GM20431 (cell line): ENCODE measurements around the gene SMG1.
"Not testable (repeated sequence)": the region's sequence is repeated elsewhere in the genome, so short reads cannot be mapped to it uniquely, and the experiment has no call there.

Source experiments
- in situ Hi-C: fragments of 300-500 bp; cut with MseI, MboI; formaldehyde crosslinking; loops from one replicate; pipeline ENCODE4 v1.15.0; 2020; ENCODE audit warnings: low sequenced_read_pairs; ENCODE audit not compliant: unreplicated experiment

The SMG1 gene

DNA sequence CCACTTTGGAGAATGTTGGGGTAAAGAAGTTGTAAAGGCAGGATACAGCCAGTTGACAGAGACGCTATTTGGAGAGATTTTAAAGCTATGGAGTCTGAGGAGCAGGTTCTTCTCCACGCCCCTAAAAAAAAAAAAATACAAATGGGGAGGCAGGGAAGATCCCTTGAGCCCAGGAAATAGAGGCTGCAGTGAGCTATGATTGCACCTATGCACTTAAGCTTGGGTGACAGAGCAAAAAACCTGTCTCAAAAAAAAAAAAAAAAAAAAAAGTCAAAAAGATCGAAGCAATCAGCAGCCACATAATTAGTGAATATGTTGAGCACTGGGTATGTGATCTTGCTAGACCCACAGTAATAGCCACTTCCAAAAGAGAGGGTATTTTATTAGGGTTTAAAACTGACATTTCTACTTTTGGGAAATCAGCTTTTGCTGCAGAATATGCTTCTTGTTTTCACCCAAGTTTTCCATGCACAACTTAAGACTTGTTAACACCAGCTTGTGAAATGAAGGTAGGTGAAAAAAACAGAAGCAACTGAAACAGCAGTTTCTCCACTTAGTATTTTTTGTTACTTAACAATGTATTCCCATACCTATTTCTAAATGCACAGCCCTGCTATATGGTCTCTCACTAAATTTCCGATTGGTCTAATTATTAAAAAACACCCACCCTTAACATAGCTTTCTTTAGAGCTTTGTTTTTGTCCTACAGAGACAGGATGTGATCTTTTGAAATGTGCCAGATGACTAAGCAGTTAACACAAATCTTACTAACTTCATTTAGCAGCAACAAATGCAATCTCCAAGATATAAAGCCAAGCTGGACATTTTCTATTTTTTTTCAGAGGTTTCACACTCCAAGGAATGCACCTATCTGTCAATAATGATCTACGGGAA lies 122.4 kb downstream of the SMG1 start:
- in situ Hi-C loops: no loop called here

DNA sequence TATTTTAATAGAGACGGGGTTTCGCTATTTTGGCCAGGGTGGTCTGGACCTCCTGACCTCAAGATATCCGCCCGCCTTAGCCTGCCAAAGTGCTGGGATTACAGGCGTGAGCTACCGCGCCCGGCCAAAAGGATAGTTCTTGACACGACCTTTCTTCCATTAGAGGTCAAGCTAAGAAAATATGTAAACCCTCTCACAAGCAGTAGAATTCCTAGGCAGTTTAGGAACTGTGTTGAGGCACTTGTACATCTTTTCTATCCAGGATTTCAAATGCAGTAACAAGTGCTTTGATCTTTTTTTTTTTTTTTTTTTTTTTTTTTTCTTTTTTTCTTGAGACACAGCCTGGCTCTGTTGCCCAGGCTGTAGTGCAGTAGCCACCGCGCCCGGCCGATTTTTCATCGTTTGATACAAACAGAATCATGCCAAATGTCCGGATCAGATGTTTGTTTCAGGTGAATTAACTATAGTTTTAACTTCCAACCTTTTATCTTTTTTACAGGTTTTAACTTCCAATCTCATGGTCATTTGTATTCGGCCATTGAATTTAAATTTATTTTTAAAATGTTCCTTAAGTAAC lies 123.4 kb downstream of the SMG1 start:
- in situ Hi-C loops: no loop called here

GRCh38 chr16:18801145-18801972 lies 124.8 kb downstream of the SMG1 start, which contains the start of gene ARL6IP1:
ARL6IP1 (minus strand) TSS chr16:18801549; CDS start chr16:18801466, 83 bp downstream.
- in situ Hi-C loops: no loop called here

DNA sequence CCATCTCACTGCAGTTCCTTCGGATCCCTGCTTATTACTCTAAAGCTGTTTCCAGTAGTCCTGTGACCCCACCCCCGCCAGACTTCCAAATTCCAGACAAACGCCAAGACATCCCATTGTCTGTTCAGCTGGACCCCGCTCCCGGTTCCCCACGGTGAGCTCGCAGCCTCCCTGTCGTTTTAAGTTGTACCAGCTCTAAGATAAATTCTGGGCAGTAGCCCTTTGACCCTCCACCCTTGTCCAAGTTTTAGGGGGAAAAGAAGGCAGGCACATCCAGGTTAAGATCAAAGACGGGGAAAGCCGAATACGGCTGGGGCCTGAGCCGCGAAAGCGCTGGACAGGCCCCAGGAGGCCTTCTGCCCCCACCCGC lies 125.4 kb downstream of the SMG1 start:
- in situ Hi-C loops: no loop called here

DNA sequence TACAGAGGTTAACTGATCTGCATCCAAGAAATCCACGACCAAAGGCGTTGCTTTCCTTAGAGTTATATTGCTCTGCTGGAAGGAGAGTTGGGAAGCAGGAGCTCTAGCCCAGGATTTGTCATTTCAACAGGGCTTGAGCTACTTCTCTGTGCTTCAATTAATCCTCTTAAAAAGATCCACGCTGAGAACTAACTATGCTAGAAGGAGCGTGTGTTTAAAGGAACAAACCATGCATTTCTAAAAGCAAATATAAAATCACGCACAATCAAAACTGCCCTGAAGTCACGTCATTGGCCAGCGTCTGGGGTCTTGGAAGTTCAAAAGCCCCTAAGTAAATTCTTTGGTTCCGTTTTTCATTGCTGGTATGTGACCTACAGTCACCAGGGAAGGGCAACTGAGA lies 125.9 kb downstream of the SMG1 start:
- in situ Hi-C loops: no loop called here

DNA sequence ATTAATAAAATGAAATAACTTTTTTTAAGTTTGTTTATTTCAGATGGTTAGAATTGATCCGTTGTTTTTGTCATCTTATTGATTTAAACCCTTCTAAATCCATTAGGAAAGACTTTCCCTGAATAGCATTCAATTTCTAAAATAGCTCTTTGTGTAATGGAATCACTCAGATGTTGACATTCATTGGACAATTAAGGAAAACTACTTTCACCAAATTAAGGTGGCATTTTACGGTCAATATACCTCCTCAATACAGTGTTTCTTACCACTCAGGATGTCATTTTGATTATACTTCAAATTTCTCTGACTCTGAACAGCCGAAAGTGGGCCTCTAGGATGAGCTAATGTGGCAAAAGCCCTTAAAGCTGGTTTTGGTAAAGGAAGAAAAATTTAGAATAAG lies 126.7 kb downstream of the SMG1 start:
- in situ Hi-C loops: no loop called here

DNA sequence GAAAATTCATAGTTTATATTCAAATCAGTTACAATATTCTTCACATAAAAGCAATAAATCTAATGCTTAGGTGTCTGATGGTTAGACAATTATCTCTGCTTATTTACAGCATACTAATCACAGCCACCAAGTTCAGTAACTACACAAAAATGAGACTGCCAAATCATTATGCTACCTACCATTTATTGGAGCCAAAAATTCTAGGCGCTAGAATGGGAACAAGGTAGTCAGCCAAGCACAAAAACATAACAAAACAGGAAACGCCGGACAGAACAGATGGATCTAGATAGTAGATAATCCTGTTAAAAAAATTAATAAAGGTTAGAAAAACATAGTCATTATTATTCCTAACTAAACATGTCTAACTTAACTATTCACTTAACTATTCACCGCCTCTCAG lies 128.5 kb downstream of the SMG1 start:
- in situ Hi-C loops: no loop called here

DNA sequence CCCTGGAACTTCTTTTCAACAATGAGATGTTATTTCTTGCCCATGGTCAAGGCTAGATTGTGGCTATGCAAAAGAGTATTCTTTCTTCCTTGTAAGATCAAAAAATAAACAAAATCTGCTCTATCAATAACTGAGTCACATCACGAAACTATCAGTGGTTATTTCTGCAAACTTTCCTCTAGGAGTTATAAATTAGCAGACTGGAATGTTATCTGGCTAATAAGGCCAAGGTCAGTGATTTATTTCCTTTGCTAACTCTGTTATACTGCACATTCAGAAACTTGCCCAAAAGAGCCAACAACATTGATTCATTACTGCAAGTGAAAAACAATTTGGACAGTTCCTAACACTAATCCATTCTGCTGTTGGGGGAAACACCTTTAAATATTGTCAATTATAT lies 129.8 kb downstream of the SMG1 start:
- in situ Hi-C loops: no loop called here

DNA sequence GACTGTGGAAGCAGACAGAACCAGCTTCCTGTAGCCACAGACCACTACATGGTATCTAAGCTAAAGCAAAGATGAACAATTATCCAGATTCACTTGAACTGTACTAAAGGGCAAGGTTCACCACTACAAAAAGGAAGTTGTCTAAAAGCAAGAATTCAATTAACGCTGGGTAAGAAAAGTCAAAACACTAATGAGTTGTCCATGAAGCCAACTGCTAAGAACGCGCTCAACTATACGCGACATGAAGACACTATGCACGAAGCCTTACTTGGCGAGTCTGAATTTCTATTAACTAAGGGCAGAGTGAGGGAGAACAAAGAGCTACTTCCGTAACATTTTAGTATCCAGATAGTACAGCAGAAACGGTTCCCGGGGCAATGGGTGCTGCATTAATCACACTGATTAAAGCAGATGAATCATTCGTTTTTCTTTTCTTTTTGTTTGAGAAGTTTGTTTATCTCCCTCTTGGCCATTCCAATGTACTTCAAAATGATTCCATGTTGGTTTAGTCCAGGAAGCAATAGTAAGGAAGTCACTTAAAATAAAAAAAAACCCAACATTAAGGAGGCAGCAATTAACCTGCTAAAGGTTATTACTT lies 133.3 kb downstream of the SMG1 start:
- in situ Hi-C loops: no loop called here

DNA sequence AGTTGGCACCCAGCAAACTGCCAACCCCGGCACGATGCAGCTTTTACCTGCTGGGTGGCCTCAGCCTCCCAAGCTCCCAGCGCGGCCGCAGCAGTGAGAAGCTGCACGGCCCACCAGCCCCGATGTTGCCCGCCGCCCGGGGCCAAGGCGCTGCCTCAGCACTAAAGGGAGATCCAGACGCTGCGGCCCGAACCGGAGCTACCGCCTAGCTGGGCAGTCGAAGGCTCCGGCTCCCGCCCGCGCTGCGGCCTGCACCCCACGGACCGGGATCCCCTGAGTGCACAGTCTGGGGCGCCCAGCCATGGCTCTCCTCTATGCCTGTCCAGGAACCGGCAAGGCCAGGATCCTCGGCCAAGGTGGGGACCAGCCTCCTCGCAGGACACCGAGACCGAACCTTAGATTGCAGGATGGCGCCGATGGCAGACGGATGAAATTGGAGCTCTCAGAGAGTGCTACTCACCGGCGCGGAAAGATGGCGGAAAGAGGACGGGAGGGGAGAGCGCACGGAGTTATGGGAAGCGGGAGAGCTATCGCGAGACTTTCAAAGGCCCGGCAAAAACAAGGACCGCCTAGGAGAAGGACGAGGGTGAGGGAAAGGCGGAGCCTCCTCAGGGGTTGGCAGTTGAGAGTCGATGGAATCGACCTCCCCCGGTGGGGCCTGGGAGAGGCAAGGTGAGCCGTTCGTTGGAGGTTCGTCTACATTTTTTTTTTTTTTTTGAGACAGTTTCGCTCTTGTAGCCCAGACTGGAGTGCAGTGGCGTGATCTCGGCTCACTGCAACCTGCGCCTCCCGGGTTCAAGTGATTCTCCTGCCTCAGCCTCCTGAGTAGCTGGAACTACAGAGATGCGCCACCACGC lies 136.1 kb downstream of the SMG1 start, which contains the start of gene RPS15A:
Gene RPS15A (minus strand): TSS at position 485 of the 857 bp plus-strand sequence. CDS start 1,221 bp downstream, outside the sequence.
- in situ Hi-C loops: no loop called here

GRCh38 chr16:18789515-18789849 lies 136.7 kb downstream of the SMG1 start:
- in situ Hi-C loops: no loop called here

DNA sequence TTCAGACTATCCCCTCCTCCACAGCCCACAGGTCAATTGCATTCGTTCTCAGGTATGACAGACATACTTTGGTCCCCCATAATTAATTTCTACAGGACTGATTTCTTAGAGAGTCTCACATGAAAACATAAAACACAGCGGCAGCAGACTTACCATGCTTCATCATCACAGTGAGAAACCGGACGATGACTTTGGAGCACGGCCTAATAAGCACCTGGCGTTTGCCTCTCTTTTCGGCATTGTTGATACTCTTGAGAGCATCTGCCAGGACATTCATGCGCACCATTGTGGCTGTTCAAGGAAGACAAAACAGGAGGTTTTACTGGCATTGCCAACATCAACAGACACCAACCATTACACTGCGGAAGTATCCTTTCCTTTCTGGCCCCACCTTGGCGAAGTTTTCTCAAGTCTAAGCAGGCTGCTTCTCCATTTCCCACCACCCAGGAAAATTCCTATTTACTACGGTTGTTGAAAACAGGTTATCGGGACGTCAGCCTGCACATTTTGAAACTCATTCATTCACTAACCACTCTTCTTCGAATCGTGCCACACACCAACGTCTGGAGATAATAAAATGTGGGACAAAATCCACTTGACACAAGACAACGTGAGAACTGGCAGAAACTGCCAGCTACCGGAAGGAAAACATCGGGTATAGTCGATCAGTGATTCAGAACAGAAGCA lies 137.2 kb downstream of the SMG1 start:
- in situ Hi-C loops: no loop called here

- in situ Hi-C loops: no loop called here
These were observed 141.1 kb downstream of the SMG1 start for GRCh38 chr16:18784917-18785623.

GRCh38 chr16:18783430-18784341 lies 142.5 kb downstream of the SMG1 start:
- in situ Hi-C loops: no loop called here

DNA sequence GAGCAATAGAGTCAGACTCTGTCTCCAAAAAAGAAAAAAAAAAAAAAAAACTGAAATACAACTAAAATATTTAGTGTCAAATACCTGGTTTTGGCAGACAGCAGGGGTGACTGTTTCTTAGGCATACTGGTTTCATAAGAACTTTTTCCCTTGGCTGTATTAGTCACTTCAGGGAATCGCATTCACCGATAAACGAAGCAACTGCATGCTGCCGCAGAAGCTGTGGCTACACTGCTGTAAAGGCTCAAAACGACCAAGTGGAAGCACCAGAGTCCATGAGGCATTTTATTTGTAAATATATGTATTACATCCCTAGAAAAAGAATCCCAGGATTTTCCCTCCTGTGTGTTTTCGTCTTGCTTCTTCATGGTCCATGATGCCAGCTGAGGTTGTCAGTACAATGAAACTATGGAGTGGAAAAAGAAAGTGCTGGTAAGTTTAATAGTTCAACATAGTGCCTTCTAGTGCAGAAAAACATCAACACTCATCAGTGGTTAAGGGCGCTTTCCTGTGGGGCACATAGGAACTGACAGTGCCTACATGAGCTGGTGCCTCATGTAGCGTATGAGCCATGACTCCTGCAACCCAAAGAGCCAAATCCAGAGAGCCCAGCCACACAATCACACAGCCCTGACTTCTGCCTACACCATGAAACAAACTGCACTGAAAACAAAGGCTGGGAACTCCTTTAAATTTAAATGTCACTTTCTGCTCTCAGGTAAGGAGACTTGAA lies 143.3 kb downstream of the SMG1 start:
- in situ Hi-C loops: no loop called here

- in situ Hi-C loops: not testable (repeated sequence)
These were observed 145.0 kb downstream of the SMG1 start for GRCh38 chr16:18781232-18781631.
